DND-41 (cell line): ENCODE results near the gene BRINP2.

Experiments used
- ATAC-seq: fragments of 200-7000 bp; cut with Tn5 transposase; 3 replicates; pipeline ENCODE4 v1.9.1; 2021; ENCODE audit warnings: low read depth; ENCODE audit not compliant: insufficient read depth
- DNase-seq: peaks from one replicate; pipeline ENCODE4 v3.0.0-alpha.2; 2020
- H2AFZ ChIP-seq: 2 replicates; pipeline ENCODE4 v1.6.0; 2012; ENCODE audit warnings: low read depth, low read length
- H3K27ac ChIP-seq: 2 replicates; pipeline ENCODE4 v1.5.1; 2012; ENCODE audit warnings: low read length, inconsistent platforms
- H3K27me3 ChIP-seq: fragments of 200-600 bp; sonication (generic); 2 replicates; pipeline ENCODE4 v1.6.0; 2012; ENCODE audit warnings: low read length, mild to moderate bottlenecking, inconsistent platforms; ENCODE audit not compliant: insufficient read depth, poor library complexity
- H3K36me3 ChIP-seq: 2 replicates; pipeline ENCODE4 v1.5.1; 2012; ENCODE audit warnings: low read length, inconsistent platforms; ENCODE audit not compliant: insufficient read depth
- H3K4me1 ChIP-seq: 2 replicates; pipeline ENCODE4 v1.5.1; 2012; ENCODE audit warnings: mild to moderate bottlenecking, low read length; ENCODE audit not compliant: insufficient read depth
- H3K4me2 ChIP-seq: 2 replicates; pipeline ENCODE4 v1.6.0; 2012; ENCODE audit warnings: mild to moderate bottlenecking, moderate library complexity, low read length, inconsistent platforms; ENCODE audit not compliant: insufficient read depth
- H3K4me3 ChIP-seq, 2 experiments: fragments of 200-600 bp in 1 of 2; shearing (Covaris generic) in 1 of 2; 2 replicates each; pipeline ENCODE4 v1.5.1; 2012 to 2016; ENCODE audit warnings: inconsistent platforms in 2 of 2, low read length in 2 of 2, mild to moderate bottlenecking in 2 of 2, low read depth in 1 of 2, moderate library complexity in 1 of 2
- H3K79me2 ChIP-seq: 2 replicates; pipeline ENCODE4 v1.6.0; 2012; ENCODE audit warnings: low read length, inconsistent platforms; ENCODE audit not compliant: insufficient read depth
- H3K9ac ChIP-seq: 2 replicates; pipeline ENCODE4 v1.6.0; 2012; ENCODE audit warnings: low read depth, mild to moderate bottlenecking, inconsistent platforms, low read length, moderate library complexity
- H3K9me3 ChIP-seq: 2 replicates; pipeline ENCODE4 v1.5.1; 2012; ENCODE audit warnings: low read length, moderate library complexity, mild to moderate bottlenecking, inconsistent platforms; ENCODE audit not compliant: insufficient read depth, severe bottlenecking
- H4K20me1 ChIP-seq: 2 replicates; pipeline ENCODE4 v1.6.0; 2012; ENCODE audit warnings: low read length; ENCODE audit not compliant: insufficient read depth
- CTCF ChIP-seq: IDR thresholded peaks from 2 replicates; pipeline ENCODE4 v1.5.1; 2012; ENCODE audit warnings: borderline replicate concordance, low read length, moderate library complexity, mild to moderate bottlenecking; ENCODE audit not compliant: poor library complexity, severe bottlenecking; ENCODE audit errors: extremely low read depth
- EZH2 ChIP-seq: IDR thresholded peaks from 3 replicates; pipeline ENCODE4 v1.6.1; 2012; ENCODE audit warnings: borderline replicate concordance, low read depth, mild to moderate bottlenecking, moderate library complexity, low read length, inconsistent platforms; ENCODE audit not compliant: severe bottlenecking

The BRINP2 gene

GRCh38 chr1:177172272-177172671 is 1.5 kb downstream of the BRINP2 start:
- Histone ChIP-seq H2AFZ (no peak overlapping the region), H3K27ac (no peak overlapping the region), H3K4me2 (no peak overlapping the region), H3K4me3 (no peak overlapping the region), H3K9me3 (no peaks in the 10 kb centered on the region), H4K20me1 (no peaks in the 10 kb centered on the region), H3K4me1 (no peaks in the 10 kb centered on the region), H3K9ac (no peak overlapping the region), H3K36me3 (no peaks in the 10 kb centered on the region), H3K27me3 (no peaks in the 10 kb centered on the region), H3K79me2 (no peaks in the 10 kb centered on the region)
- no peak for DNase-seq
- TF ChIP-seq EZH2 (no peak), CTCF (no peak)
- ATAC-seq = no peak

GRCh38 chr1:177172866-177173265 is 2.1 kb downstream of the BRINP2 start:
- H3K9ac ChIP-seq = no peak overlapping the region
- no peak overlapping the region for H3K4me3 ChIP-seq
- no peaks in the 10 kb centered on the region for H4K20me1 ChIP-seq
- H3K4me1 ChIP-seq = no peaks in the 10 kb centered on the region
- no peak overlapping the region for H2AFZ ChIP-seq
- H3K36me3 ChIP-seq = no peaks in the 10 kb centered on the region
- no peaks in the 10 kb centered on the region for H3K79me2 ChIP-seq
- no peak overlapping the region for H3K27ac ChIP-seq
- no peak for TF ChIP-seq EZH2
- TF ChIP-seq CTCF = no peak
- DNase-seq (no peak), ATAC-seq (no peak)
- no peaks in the 10 kb centered on the region for H3K9me3 ChIP-seq
- H3K4me2 ChIP-seq = no peak overlapping the region
- H3K27me3 ChIP-seq = no peaks in the 10 kb centered on the region

- no peak overlapping the region for H3K9ac ChIP-seq
- H3K36me3 ChIP-seq = no peaks in the 10 kb centered on the region
- ATAC-seq = no peak
- H2AFZ ChIP-seq = no peak overlapping the region
- H3K9me3 ChIP-seq = no peaks in the 10 kb centered on the region
- no peak for TF ChIP-seq CTCF
- no peak for TF ChIP-seq EZH2
- no peak for DNase-seq
- H3K27ac ChIP-seq = no peak overlapping the region
- no peaks in the 10 kb centered on the region for H3K4me1 ChIP-seq
- no peaks in the 10 kb centered on the region for H4K20me1 ChIP-seq
- no peaks in the 10 kb centered on the region for H3K27me3 ChIP-seq
- no peak overlapping the region for H3K4me3 ChIP-seq
- H3K4me2 ChIP-seq = no peak overlapping the region
- no peaks in the 10 kb centered on the region for H3K79me2 ChIP-seq
Observed at GRCh38 chr1:177173976-177174375, 3.2 kb downstream of the BRINP2 start.

GRCh38 chr1:177174921-177175634 is 4.3 kb downstream of the BRINP2 start:
- ATAC-seq (no peak), DNase-seq (no peak)
- no peaks in the 10 kb centered on the region for H3K27me3 ChIP-seq
- no peaks in the 10 kb centered on the region for H4K20me1 ChIP-seq
- no peaks in the 10 kb centered on the region for H3K36me3 ChIP-seq
- no peak overlapping the region for H3K4me3 ChIP-seq
- H3K27ac ChIP-seq = no peak overlapping the region
- H3K79me2 ChIP-seq = no peaks in the 10 kb centered on the region
- H3K9me3 ChIP-seq = no peaks in the 10 kb centered on the region
- H3K9ac ChIP-seq = no peak overlapping the region
- no peak overlapping the region for H3K4me2 ChIP-seq
- no peak for TF ChIP-seq EZH2
- no peak overlapping the region for H2AFZ ChIP-seq
- no peaks in the 10 kb centered on the region for H3K4me1 ChIP-seq
